GM18499 (cell line): Measurements from ENCODE around the gene CYP2W1.
A peak's percentile ranks its signal among the peaks of the same experiment; 100 is the strongest.
"Not testable (repeated sequence)": the region's sequence is repeated elsewhere in the genome, so short reads cannot be mapped to it uniquely, and the experiment has no call there.

Source experiments
- ATAC-seq: cut with Tn5 transposase; IDR thresholded peaks from one replicate; pipeline ENCODE4 v1.9.1; 2021; ENCODE audit warnings: moderate number of reproducible peaks; ENCODE audit not compliant: insufficient read depth, unreplicated experiment

CYP2W1 gene, protein sequence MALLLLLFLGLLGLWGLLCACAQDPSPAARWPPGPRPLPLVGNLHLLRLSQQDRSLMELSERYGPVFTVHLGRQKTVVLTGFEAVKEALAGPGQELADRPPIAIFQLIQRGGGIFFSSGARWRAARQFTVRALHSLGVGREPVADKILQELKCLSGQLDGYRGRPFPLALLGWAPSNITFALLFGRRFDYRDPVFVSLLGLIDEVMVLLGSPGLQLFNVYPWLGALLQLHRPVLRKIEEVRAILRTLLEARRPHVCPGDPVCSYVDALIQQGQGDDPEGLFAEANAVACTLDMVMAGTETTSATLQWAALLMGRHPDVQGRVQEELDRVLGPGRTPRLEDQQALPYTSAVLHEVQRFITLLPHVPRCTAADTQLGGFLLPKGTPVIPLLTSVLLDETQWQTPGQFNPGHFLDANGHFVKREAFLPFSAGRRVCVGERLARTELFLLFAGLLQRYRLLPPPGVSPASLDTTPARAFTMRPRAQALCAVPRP

GRCh38 chr7:983004-983615, at the start of gene CYP2W1:
TSS of gene CYP2W1 (plus strand) at chr7:983181. CDS start at chr7:983212, 31 bp downstream.
- no peak for ATAC-seq

DNA sequence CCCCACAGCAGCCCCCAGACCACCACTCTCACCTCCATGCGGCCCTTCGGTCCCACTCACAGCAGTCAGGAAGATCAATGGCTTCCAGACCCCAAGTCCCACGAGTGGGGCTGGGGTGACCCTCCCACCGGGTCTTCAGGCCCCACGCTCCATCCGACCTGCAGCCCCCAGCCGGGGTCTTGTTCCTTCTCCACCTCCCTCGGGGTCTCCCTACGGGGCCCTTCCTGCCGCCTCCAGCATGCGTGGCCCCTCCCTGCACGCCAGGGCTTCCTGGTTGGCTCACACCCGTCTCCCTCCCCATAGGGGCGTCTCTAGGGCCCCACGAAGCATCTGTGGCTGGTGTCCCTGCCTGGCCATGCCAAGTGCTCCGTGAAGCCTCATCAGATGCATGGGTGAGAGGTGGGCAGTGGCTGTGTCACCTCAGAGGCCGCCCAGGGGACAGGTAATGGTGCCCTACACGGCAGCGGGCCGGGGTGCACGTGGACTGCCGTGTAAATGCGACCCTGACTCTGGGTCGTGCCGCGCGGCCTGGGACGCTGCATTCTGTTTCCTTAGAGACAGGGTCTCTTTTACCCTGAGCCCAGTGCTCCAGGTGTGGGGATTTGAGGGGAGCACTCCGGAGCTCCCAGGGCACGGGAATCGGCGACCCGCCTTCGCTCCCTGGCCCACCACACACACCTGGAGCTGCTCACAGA, 48.4 kb upstream of the CYP2W1 start:
- no peak for ATAC-seq

DNA sequence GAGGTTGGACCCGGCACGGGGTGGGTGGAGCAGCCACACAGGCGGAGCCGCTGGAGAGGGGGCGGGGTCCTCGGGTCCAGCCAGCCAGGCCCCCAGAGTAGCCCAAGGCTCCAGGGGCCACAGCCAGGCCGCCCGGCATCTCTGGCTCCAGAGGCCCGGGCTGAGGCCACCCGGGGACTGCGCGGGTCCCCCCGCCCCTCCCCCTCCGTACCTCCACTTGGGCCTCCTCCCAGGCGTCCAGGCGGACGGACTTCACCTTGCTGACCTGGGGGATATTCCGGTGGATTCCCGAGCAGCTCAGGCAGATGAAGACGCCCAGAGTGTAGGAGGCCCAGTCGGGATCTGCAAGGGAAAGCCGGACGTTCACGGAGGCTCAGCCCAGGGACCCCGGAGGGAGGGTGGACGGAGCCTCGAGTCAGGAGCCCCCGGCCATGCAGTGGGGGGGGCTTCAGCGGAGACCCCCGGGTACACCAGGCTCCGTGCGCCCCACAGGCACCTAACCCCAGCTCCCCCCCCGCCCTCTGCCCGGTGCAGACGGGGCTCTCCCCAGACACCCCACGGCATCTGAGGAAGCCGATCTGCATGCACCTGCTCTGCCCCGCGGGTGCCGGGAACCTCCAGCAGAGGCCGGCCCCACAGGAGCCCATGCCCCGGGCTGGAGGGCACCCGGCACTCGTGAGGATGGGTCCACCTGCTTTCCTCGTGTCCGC, 47.7 kb upstream of the CYP2W1 start:
- ATAC-seq: no peak

DNA sequence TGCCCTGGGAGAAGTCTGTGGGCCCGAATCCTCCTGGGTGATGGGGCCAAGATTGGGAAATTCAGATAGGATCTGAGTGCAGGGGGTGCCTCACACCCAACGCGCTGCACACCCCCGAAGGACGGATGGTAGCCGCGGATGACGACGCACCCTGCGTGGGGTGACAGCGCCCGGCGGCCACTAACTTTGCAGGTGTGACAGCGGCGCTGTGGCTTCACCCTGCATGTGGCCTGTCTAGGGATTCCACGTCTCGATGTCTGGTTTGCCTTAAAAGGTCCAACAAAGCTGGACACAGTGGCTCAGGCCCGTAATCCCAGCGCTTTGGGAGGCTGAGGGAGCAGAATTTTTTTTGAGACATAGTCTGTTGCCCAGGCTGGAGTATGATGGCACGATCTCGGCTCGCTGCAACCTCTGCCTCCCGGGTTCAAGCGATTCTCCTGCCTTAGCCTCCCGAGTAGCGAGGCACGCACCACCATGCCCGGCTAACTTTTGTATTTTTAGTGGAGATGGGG, 47.1 kb upstream of the CYP2W1 start:
- no peak for ATAC-seq

- ATAC-seq: peak; percentile 62
These were observed 46.5 kb upstream of the CYP2W1 start for GRCh38 chr7:936386-937054.

GRCh38 chr7:937856-938484, 45.0 kb upstream of the CYP2W1 start:
- no peak for ATAC-seq

GRCh38 chr7:938546-939185, 44.3 kb upstream of the CYP2W1 start:
- ATAC-seq: no peak

GRCh38 chr7:939843-940242, 43.1 kb upstream of the CYP2W1 start:
- no peak for ATAC-seq

DNA sequence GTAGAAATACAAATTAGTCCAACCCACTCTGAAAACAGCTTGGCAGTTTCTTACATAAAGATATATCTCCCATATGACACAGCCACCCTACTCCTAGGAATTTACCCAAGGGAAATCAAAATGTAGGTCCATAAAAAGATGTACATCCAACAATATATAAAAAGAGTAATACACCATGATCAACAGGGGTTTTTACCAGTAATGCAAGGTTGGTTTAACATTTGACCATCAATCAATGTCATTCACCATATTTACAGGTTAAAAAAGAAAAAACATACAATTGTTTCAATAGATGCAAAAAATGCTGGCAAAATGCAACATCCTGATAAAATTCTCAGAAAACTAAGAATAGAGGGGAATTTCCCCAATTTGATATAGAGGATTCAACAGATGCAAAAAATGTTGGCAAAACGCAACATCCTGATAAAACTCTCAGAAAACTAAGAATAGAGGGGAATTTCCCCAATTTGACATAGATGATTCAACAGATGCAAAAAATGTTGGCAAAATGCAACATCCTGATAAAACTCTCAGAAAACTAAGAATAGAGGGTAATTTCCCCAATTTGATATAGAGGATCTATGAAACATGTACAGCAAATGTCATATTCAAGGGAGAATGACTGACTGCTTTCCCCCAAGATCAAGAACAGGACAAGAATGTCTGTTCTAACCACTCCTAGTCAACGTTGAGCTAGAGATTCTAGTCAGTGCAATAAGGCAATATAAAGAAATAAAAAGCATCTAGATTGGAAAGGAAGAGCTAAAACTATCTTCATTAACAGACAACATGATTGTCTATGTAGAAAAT, 42.2 kb upstream of the CYP2W1 start:
- no peak for ATAC-seq

- ATAC-seq: not testable (repeated sequence)
These were observed 39.2 kb upstream of the CYP2W1 start for GRCh38 chr7:943793-944192.

DNA sequence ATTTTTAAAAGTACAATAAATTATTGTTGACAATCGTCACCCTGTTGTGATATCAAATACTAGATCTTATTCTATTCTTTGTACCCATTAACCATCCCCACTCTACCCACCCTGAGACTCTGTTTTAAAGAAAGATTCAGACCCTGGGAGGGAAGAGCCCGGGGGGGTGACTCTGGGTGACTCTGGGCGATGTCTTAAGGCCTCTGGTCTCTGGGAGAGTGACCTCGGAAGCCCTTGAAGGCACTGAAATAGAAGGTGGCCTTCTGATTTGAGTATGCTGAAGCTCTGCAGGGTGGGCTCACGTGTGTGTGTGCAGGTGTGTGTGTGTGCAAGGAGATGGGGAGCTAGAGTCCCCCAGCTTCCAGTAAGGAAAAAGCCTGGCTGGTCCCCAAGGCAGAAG, 38.2 kb upstream of the CYP2W1 start:
- ATAC-seq: no peak

DNA sequence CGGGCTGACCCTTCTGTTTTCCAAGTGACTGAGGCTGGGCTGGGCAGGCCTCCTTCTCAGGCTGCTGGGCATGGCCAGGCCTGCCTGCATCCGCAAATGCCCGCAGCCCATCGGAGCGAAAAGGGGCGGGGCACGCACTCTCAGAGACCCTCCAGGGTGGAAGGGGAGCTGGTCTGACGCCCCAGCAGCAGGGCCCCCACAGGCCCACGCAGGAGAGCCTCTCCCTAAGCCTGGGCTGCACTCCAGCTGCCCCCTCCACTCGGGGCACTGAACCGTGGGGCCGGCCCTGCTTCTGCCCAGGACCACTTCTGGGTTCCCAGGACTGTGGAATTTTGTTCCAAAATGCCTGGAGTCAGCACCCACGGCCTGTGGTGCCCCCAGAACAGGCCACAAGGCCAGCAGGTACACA, 37.8 kb upstream of the CYP2W1 start:
- ATAC-seq: no peak

DNA sequence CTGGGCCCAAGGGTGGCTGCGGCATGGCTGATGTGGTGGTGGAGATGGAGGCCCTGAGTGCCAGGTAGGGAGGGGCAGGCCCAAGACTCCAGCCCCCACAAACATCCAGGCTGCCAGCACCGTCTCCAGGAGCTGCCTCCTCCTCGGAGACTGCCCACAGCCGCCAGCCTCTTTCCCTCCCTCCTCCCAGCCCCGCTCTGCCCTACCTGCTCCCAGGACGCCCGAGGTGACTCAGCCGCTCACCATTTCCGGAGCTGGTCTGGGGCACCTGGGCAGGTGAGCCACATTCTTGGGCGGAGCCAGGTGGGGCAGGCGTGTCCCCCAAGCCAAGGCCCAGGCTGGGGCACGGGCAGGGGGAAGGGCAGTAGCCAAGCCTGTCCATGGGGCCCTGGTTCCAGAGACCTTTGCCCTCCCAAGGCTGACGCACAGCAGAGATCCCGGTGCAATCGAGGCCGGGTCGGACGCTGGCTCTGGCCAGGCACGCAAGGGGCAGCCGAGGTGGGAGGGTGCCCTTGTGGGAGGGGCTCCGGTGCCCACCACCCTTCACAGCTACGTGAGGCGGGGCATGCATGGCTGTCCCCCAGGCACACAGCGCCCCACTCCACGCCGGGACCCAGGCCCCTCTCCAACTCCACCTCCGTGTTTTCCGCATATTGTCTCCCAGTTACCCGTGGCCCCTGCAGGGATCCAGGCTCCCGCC, 37.3 kb upstream of the CYP2W1 start:
- no peak for ATAC-seq

DNA sequence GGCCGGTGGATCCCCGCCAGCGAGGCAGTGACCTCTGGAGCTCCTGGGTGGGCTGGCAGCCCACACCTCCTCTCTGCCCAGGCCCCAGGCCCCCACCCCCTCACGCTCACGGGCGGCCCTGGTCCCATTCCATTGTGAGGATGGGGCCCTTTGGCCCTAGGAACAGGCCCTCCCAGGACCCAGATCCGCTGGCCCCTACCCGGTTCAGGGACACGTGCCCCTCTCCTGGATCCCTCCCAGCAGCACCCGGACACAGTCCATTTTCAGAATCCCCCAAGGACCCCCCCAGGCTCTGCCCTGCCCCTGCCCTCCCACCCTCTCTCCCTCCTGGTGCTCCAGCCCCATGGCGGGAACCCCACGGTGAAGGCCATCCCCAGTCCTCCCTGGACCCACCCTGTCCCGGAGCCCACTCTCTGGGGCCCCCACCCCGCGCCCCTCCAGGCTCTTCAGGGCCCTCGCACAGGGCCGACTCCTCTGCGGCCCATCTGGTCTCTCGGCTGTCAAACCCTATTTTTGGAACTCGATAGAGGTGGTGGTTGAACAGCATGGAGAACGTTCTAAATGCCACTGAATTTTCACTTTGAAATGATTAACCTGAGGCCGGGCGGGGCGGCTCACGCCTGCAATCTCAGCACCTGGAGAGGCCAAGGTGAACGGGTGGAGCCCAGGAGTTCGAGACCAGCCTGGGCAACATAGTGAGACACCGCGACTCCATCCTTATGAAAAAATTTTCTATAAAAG, 36.6 kb upstream of the CYP2W1 start:
- no peak for ATAC-seq

GRCh38 chr7:947391-948210, 35.4 kb upstream of the CYP2W1 start:
- ATAC-seq: no peak
